ENCODE measurements around the gene OR10A4.

GRCh38 chr11:6920702-6921101 lies 44.3 kb downstream of the OR10A4 start, which contains the start of gene OR2D3:
- TF ChIP-seq POLR2A (IDR thresholded peaks at IDR 0.05; ENCODE audit: low read length) (no peak), GATA1 (IDR thresholded peaks at IDR 0.05; ENCODE audit: low read depth, low read length) (no peak)

Data from erythroblast (primary cell).